Adrenal gland (tissue), 12 donors: ENCODE measurements around the gene CCDC174. TPM values are rescaled to one million over a fixed set of nuclear protein-coding genes. Genes with fewer than 3 reads are reported as not detected.

ENCODE experiments used
- DNase-seq, 7 donors: peaks; one replicate each; pipeline ENCODE4 v3.0.0-alpha.2; 2019 to 2020
- H3K27ac ChIP-seq, 5 donors: fragments of 200-600 bp; sonication (generic) in 4 of 5; 1 replicate in 3 of 5; 2 replicates in 2 of 5; pipeline versions ENCODE4 v1.5.1 to v1.8.0; 2016 to 2020; ENCODE audit warnings: mild to moderate bottlenecking in 1 of 5
- H3K27me3 ChIP-seq: fragments of 200-600 bp; 2 replicates; pipeline ENCODE4 v1.8.0; 2021
- H3K36me3 ChIP-seq, 2 donors: fragments of 200-600 bp; replicated peaks in 1 of 2; 1 replicate in 1 of 2; 2 replicates in 1 of 2; pipeline versions ENCODE4 v1.5.1 to v1.8.0; 2018 to 2022
- H3K4me1 ChIP-seq, 2 donors: fragments of 200-600 bp; replicated peaks in 1 of 2; 1 replicate in 1 of 2; 2 replicates in 1 of 2; pipeline versions ENCODE4 v1.5.1 to v1.8.0; 2018 to 2021
- H3K4me3 ChIP-seq, 4 donors: fragments of 200-600 bp; sonication (generic) in 3 of 4; one replicate each; pipeline ENCODE4 v1.5.1; 2016 to 2018
- H3K9me3 ChIP-seq, 3 donors: fragments of 200-600 bp; sonication (generic) in 1 of 3; replicated peaks in 1 of 3; 1 replicate in 2 of 3; 2 replicates in 1 of 3; pipeline versions ENCODE4 v1.5.1 to v1.8.0; 2016 to 2021
- POLR2A ChIP-seq, 2 donors: fragments of 450-650 bp; IDR thresholded peaks; one replicate each; pipeline ENCODE4 v1.6.1; 2017; ENCODE audit warnings: antibody characterized with exemption in 2 of 2, mild to moderate bottlenecking in 2 of 2, moderate library complexity in 1 of 2
- WGBS, 4 donors: extraction: QIAGEN DNeasy Blood & Tissue Kit in 2 of 4; methylation state at CpG; one replicate each; pipeline versions ENCODE4 v1.1.5 to v1.1.7; 2013 to 2017; 5-methylcytosine and 5-hydroxymethylcytosine counted together
- intact Hi-C, 2 donors: fragments of 100-400 bp; cut with DNase I; formaldehyde crosslinking; loops; one replicate each; pipeline versions ENCODE4 v1.14.1 to v1.15.0; 2022 to 2023
- polyA plus RNA-seq, 3 donors: library from polyadenylated mRNA; stranded (reverse); fragments of 200-250 nt in 2 of 3; fragments of 350-450 nt in 1 of 3; fragmentation: Illumina TruSeq in 1 of 3; extraction: RNeasy Lipid Tissue Mini Kit (QIAGEN cat#74804) in 1 of 3; gene quantifications; one replicate each; pipeline ENCODE4 v1.2.3, GENCODE V29; 2013 to 2014
- total RNA-seq, 9 donors: library from RNA; depleted of rRNA in 4 of 9; stranded (reverse); fragments of >200 nt in 4 of 9; fragments of 120-200 nt in 1 of 9; fragmentation: NEBNext Ultra II Directional in 1 of 9; extraction: Animal tissue kit (Norgen Biotek cat#: 25700) in 1 of 9; gene quantifications; one replicate each; pipeline versions ENCODE4 v1.1.0 to v1.2.4, GENCODE V29; 2013 to 2023
- TF ChIP-seq, protein P1 (sequence below), 6 experiments: fragments of 450-650 bp in 4 of 6; fragments of 200-600 bp in 2 of 6; sonication (generic) in 1 of 6; IDR thresholded peaks; 1 replicate in 5 of 6; 2 replicates in 1 of 6; pipeline versions ENCODE4 v1.5.1 to v1.8.0; 2016 to 2021; ENCODE audit warnings: antibody characterized with exemption in 6 of 6, mild to moderate bottlenecking in 2 of 6, moderate library complexity in 1 of 6
- donor health status: healthy with polysubstance abuse.
- donor health status: Bipolar disorder and iron deficiency.
- donor health status: DM: yes; HTN: yes; CAD: no.
- donor health status: DM: no; HTN: no; CAD: no.
- donor health status: DM: no; HTN: no; CAD: no.
- donor health status: DM: yes; HTN: yes; CAD: no.

CCDC174 gene
- total and polyA plus RNA-seq, 12 donors: 4.3 to 31.6 (median 20.1) TPM

DNA sequence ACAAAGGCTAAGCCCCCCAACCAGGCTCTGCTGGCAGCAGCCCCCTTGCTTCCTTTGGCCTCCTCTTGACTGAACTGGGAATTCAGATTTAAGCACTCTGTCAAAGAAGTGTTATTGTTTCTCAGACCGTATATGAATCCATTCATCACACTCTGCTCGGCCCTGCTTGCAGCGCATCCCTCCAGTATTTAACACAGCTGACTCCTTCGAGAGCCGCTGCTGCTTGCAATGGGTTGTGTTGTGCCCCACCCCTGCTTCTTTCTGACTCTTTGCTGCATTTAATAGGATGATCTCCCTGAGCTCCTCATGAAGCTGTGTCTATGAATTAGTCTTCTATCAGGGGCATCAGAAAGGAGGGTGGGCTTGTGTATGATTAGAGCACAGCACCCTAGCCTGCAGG lies 54.5 kb downstream of the CCDC174 start:
- Histone ChIP-seq H3K27ac (no peak overlapping the region), H3K4me3 (no peak overlapping the region), H3K36me3 (no peaks in the 10 kb centered on the region), H3K9me3 (no peaks in the 10 kb centered on the region), H3K4me1 (no peaks in the 10 kb centered on the region), H3K27me3 (no peaks in the 10 kb centered on the region)
- 70 to 90% (median 84%) methylated on average over 5 of the region's 5 CpGs for WGBS, 4 donors
- intact Hi-C loops: no loop called here
- TF ChIP-seq POLR2A (IDR thresholded peaks at IDR 0.05): no peak
- TF ChIP-seq, protein P1, sequence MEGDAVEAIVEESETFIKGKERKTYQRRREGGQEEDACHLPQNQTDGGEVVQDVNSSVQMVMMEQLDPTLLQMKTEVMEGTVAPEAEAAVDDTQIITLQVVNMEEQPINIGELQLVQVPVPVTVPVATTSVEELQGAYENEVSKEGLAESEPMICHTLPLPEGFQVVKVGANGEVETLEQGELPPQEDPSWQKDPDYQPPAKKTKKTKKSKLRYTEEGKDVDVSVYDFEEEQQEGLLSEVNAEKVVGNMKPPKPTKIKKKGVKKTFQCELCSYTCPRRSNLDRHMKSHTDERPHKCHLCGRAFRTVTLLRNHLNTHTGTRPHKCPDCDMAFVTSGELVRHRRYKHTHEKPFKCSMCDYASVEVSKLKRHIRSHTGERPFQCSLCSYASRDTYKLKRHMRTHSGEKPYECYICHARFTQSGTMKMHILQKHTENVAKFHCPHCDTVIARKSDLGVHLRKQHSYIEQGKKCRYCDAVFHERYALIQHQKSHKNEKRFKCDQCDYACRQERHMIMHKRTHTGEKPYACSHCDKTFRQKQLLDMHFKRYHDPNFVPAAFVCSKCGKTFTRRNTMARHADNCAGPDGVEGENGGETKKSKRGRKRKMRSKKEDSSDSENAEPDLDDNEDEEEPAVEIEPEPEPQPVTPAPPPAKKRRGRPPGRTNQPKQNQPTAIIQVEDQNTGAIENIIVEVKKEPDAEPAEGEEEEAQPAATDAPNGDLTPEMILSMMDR (IDR thresholded peaks at IDR 0.05): no peak
- DNase-seq: no peak

DNA sequence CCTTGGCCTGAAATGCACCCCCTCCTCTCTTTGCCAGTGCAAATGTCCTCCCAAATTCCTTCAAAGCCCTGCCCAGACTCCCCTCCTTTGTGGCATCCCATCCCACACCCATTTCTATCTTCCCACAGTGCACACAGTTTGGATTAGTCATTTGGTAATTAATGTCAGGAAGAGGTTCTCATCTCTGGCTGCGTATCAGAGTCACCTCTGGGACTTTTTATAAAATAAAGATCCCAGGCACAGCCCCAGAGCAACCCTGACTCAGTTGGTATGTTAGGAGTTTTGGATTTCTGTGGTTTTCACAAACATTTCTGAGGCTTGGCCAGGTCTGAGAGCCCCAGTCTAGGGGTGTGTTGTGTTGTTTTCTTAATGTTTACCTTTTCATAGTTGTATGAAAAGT lies 65.0 kb downstream of the CCDC174 start:
- Histone ChIP-seq H3K27ac (no peak overlapping the region), H3K4me3 (no peak overlapping the region), H3K27me3 (no peaks in the 10 kb centered on the region), H3K36me3 (no peaks in the 10 kb centered on the region), H3K9me3 (no peaks in the 10 kb centered on the region), H3K4me1 (no peaks in the 10 kb centered on the region)
- intact Hi-C loops: no loop called here
- no peak for TF ChIP-seq POLR2A (IDR thresholded peaks at IDR 0.05)
- TF ChIP-seq, protein P1 (IDR thresholded peaks at IDR 0.05): no peak
- WGBS, 4 donors: 47 to 58% (median 56%) methylated on average over 1 of the region's 1 CpG
- no peak for DNase-seq

DNA sequence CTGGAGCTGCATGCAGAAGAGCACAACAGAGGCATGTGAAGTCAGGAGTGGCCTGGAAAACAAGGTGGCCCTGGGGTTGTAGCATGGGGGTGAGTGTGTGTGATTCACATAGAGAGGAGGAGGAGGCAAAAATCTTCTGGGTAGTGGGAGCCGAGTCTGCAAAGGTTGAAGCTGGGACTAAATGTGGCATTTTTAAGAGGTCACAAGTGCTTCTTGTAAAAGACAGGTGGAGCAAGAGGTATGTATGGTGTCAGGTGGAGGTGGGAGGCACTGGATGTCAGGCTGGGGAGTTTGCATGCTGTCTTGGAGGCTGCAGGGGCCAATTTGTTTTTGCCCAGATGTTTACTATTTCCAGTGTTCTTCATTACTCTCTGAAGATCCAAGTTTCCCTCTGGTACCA lies 65.7 kb downstream of the CCDC174 start:
- intact Hi-C loops: no loop called here
- H3K27ac ChIP-seq: no peak overlapping the region
- H3K4me3 ChIP-seq: no peak overlapping the region
- H3K36me3 ChIP-seq: no peaks in the 10 kb centered on the region
- no peak for TF ChIP-seq POLR2A (IDR thresholded peaks at IDR 0.05)
- TF ChIP-seq, protein P1 (IDR thresholded peaks at IDR 0.05): no peak
- H3K27me3 ChIP-seq: no peaks in the 10 kb centered on the region
- no peaks in the 10 kb centered on the region for H3K4me1 ChIP-seq
- DNase-seq: no peak
- 50 to 69% (median 61%) methylated on average over 1 of the region's 1 CpG for WGBS, 4 donors
- no peaks in the 10 kb centered on the region for H3K9me3 ChIP-seq

- TF ChIP-seq, protein P1 (IDR thresholded peaks at IDR 0.05): no peak
- TF ChIP-seq POLR2A (IDR thresholded peaks at IDR 0.05): no peak
- intact Hi-C loops: no loop called here
- no peaks in the 10 kb centered on the region for H3K27me3 ChIP-seq
- H3K4me1 ChIP-seq: no peaks in the 10 kb centered on the region
- H3K9me3 ChIP-seq: no peaks in the 10 kb centered on the region
- H3K27ac ChIP-seq: no peak overlapping the region
- no peak for DNase-seq
- WGBS, 4 donors: 81 to 98% (median 87%) methylated on average over 2 of the region's 2 CpGs
- H3K4me3 ChIP-seq: no peak overlapping the region
- H3K36me3 ChIP-seq: no peaks in the 10 kb centered on the region
Observed at GRCh38 chr3:14718539-14718938, 67.0 kb downstream of the CCDC174 start.
